Fibroblast of villous mesenchyme (primary cell): ENCODE data around the gene EPB41L4B. TPM values are rescaled to one million over a fixed set of nuclear protein-coding genes. Genes with fewer than 3 reads are reported as not detected.
"Not testable (repeated sequence)": the region's sequence is repeated elsewhere in the genome, so short reads cannot be mapped to it uniquely, and the experiment has no call there.

Experiments used
- DNase-seq: peaks from one replicate; pipeline ENCODE4 v3.0.0-alpha.2; 2010; ENCODE audit warnings: low read depth
- H3K4me3 ChIP-seq: 2 replicates; pipeline ENCODE4 v1.5.1; 2011; ENCODE audit warnings: low read depth, mild to moderate bottlenecking, low read length
- total RNA-seq: library from RNA; depleted of rRNA; stranded (reverse); fragments of >200 nt; gene quantifications from 2 replicates; pipeline ENCODE4 v1.2.3, GENCODE V29; 2012
- TF ChIP-seq, protein P1 (sequence below): IDR thresholded peaks from 2 replicates; pipeline ENCODE4 v1.5.1; 2012; ENCODE audit warnings: low read depth, mild to moderate bottlenecking, low read length; ENCODE audit not compliant: insufficient read depth

EPB41L4B gene
- total RNA-seq, 1 donor: under 0.01 TPM

DNA sequence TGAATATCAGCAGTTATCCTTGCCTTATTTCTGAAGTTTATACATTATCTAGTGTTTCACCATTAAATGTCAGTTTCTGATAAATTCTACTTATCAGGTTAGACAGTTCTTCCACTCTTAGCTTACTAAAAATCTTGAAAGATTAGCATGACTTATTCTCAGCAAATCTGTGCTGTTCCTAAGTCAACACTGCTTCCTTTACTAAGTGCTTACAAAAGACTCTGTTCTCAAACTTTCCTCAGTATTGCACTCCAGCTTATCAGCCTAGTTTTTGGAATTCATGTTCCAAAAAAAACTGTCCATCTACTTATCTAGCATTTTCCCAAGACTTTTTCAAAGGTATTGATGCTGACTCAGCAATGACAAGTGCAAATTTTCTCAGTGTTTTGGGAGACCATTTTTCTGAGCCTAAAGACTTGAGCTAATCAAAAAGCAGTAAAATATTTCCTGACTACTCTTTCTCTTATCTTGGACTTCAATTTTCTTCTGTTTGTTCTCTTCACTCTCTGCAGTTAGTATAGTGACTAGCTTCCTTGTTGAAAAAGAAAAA lies 92.7 kb downstream of the EPB41L4B start:
- H3K4me3 ChIP-seq: no peak overlapping the region
- TF ChIP-seq, protein P1, sequence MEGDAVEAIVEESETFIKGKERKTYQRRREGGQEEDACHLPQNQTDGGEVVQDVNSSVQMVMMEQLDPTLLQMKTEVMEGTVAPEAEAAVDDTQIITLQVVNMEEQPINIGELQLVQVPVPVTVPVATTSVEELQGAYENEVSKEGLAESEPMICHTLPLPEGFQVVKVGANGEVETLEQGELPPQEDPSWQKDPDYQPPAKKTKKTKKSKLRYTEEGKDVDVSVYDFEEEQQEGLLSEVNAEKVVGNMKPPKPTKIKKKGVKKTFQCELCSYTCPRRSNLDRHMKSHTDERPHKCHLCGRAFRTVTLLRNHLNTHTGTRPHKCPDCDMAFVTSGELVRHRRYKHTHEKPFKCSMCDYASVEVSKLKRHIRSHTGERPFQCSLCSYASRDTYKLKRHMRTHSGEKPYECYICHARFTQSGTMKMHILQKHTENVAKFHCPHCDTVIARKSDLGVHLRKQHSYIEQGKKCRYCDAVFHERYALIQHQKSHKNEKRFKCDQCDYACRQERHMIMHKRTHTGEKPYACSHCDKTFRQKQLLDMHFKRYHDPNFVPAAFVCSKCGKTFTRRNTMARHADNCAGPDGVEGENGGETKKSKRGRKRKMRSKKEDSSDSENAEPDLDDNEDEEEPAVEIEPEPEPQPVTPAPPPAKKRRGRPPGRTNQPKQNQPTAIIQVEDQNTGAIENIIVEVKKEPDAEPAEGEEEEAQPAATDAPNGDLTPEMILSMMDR: no peak
- DNase-seq: no peak

- H3K4me3 ChIP-seq: no peak overlapping the region
- TF ChIP-seq, protein P1: no peak
- DNase-seq: no peak
Measured at GRCh38 chr9:109225629-109226028, 95.2 kb downstream of the EPB41L4B start.

DNA sequence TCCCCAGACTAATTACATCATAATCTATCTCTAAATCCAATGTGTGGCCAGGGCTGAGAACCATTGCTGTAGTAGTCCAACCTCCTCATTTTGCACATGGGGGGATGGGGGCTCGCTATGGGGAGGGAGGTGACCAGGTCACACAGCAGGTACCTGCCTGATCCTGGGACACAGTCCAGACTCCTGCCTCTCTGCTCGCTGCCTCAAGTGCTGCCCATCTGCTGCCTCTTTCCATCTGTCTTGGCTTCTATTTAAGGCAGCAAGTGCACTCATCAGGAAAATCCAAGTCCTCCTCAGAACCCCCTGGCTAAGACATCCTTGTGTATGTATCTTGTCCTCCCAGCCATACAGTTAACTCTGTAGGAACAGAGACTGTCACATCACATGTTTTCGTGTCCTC lies 96.1 kb downstream of the EPB41L4B start:
- H3K4me3 ChIP-seq: no peak overlapping the region
- TF ChIP-seq, protein P1: no peak
- no peak for DNase-seq

GRCh38 chr9:109218242-109218641 lies 102.6 kb downstream of the EPB41L4B start:
- not testable (repeated sequence) for H3K4me3 ChIP-seq, DNase-seq

GRCh38 chr9:109214414-109214813 lies 106.4 kb downstream of the EPB41L4B start:
- TF ChIP-seq, protein P1: no peak
- no peak overlapping the region for H3K4me3 ChIP-seq
- DNase-seq: no peak

DNA sequence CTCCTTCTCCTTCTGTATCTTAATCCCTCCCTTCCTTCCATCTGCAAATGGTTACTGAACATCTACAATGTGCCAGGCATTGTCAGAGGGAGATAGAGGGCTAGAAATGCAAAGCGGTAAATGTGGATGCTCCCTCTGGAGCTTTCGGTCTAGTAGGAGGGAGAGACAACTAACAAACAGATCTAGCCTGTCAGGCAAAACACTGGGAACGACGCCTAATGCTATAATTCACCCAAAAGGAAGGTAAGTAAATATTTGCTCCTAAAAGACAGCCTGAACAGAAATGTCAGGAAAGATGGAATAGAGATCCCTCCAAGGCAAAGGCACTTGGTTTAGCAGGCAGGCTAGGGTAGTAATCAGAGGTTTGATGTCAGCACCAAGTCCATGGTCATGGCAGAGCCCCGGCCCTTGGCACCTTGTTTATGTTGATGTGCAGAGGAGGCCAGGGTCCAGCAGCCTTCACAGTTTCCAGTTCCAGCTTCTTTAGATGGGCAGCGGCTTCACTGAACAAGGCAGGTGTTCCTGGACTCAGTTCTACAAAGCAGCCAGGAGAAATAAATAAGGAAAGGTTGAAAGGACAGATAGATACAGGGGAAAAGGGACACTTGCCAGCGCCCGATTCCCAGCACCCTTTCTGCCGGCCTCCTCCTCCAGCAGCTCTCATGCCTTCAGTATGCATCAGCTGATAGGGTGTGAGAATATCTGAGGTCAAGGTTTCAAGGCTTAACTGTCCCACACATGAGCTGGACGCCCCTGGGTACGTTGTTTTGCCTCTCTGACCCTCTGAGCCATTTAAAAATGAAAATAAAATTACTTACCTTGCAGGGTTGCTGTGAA lies 107.4 kb downstream of the EPB41L4B start:
- no peak for DNase-seq
- TF ChIP-seq, protein P1: no peak
- no peak overlapping the region for H3K4me3 ChIP-seq

- TF ChIP-seq, protein P1: no peak
- H3K4me3 ChIP-seq: no peak overlapping the region
Measured at GRCh38 chr9:109212768-109213167, 108.1 kb downstream of the EPB41L4B start.

More at GRCh38 chr9:109212768-109213167, 108.1 kb downstream of the EPB41L4B start:
- no peak for DNase-seq
